ENCODE data around the gene CSRNP3.

GRCh38 chr2:165435611-165436010, 33.9 kb upstream of the CSRNP3 start:
- TF ChIP-seq HMGXB4 (CRISPR knock-in tag; IDR thresholded peaks at IDR 0.05; ENCODE audit: borderline replicate concordance), result no peak
- no peak for TF ChIP-seq NR3C1 (IDR thresholded peaks at IDR 0.05)
- TF ChIP-seq ZFP36 (IDR thresholded peaks at IDR 0.05; ENCODE audit: borderline replicate concordance, partially characterized antibody), result no peak
- no peak for TF ChIP-seq RAD21 (conservative IDR thresholded peaks at IDR 0.05 in 1 of 2, IDR thresholded peaks at IDR 0.05 in 1 of 2)
- no peak for TF ChIP-seq MYC (IDR thresholded peaks at IDR 0.05; ENCODE audit: borderline replicate concordance, low read length)
- TF ChIP-seq CTCF (IDR thresholded peaks at IDR 0.05), result no peak
- no peak for TF ChIP-seq BCL3 (IDR thresholded peaks at IDR 0.05)
- TF ChIP-seq CBX2 (IDR thresholded peaks at IDR 0.05; ENCODE audit: borderline replicate concordance, low read depth), result no peak
- TF ChIP-seq ESRRA (IDR thresholded peaks at IDR 0.05; ENCODE audit: borderline replicate concordance, low read length), result no peak
- TF ChIP-seq CHD2 (IDR thresholded peaks at IDR 0.05; ENCODE audit: low read length, partially characterized antibody), result no peak
- no peak for TF ChIP-seq PBX3 (IDR thresholded peaks at IDR 0.05)
- TF ChIP-seq EP300 (IDR thresholded peaks at IDR 0.05), result no peak
